ENCODE measurements around the gene JMJD6. TPM values are rescaled to one million over a fixed set of nuclear protein-coding genes. Genes with fewer than 3 reads are reported as not detected.

JMJD6 gene
- total and polyA plus RNA-seq, 9 of the 15 experiments (the other 6 are each of a cell fraction or from before 2014, with no cell fraction given) = 2.5 to 52.3 (median 36.3) TPM

DNA sequence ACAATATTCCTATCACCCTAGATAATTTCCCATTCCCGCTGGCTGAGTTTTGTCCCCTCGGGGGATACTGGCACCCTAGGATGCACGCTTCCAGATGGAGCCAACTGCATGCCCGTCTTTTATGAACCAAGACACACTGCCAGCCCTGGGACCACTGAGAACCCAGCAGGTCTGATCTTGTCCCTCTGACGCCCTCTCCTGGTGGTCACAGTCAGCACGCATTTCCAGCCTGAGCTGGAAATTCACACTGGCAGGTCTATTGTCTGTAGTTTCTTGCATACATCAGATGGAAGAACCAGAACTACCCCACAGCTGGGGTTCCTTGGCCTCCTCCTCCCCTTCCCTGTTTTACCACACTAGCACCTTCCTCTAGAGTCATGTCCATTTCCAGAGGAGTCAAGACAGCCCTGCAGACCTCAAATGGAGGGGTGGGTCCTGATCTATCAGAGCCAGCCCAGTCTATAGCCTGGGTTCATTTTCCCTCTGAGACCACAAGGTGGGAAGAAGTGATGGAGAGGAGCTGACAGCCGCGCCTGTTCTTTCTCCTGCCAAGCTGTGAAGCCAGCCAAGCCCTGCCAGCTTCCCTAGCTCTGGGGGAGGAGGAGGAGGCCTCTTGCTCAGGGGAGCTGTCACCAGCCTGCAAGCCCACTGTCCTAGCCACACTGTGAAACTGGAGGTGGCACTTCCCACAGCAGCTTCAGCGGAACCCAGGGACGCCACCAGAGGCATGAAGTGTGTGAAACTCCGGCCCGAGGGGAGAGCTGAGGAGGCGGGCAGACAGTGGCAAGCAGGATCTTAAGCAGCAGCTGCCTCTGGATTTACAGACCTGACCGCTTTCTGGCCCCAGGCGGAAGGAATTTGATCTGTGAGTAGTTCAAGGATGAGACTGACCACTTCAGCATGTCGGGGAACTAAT, 44.9 kb downstream of the JMJD6 start (continued):
- no peak for TF ChIP-seq CEBPB (tag; IDR thresholded peaks at IDR 0.05)
- TF ChIP-seq, protein P1, sequence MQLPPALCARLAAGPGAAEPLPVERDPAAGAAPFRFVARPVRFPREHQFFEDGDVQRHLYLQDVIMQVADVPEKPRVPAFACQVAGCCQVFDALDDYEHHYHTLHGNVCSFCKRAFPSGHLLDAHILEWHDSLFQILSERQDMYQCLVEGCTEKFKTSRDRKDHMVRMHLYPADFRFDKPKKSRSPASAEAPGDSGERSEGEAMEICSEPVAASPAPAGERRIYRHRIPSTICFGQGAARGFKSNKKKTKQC (CRISPR knock-in tag; IDR thresholded peaks at IDR 0.05) = no peak
- no peak for TF ChIP-seq BMI1 (IDR thresholded peaks at IDR 0.05; ENCODE audit: low read length)
- no peak; the same call in 1 of the 2 replicates for TF ChIP-seq RAD51 (IDR thresholded peaks at IDR 0.05; ENCODE audit: borderline replicate concordance, low read depth)
- TF ChIP-seq CHD2 (IDR thresholded peaks at IDR 0.05; ENCODE audit: low read depth, low read length) = no peak
- TF ChIP-seq, protein P2, sequence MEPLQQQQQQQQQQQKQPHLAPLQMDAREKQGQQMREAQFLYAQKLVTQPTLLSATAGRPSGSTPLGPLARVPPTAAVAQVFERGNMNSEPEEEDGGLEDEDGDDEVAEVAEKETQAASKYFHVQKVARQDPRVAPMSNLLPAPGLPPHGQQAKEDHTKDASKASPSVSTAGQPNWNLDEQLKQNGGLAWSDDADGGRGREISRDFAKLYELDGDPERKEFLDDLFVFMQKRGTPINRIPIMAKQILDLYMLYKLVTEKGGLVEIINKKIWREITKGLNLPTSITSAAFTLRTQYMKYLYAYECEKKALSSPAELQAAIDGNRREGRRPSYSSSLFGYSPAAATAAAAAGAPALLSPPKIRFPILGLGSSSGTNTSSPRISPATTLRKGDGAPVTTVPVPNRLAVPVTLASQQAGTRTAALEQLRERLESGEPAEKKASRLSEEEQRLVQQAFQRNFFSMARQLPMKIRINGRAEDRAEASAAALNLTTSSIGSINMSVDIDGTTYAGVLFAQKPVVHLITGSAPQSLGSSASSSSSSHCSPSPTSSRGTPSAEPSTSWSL (CRISPR knock-in tag; IDR thresholded peaks at IDR 0.05; ENCODE audit: borderline replicate concordance) = no peak
- no peak for TF ChIP-seq RBM17 (IDR thresholded peaks at IDR 0.05; ENCODE audit: borderline replicate concordance, low read depth, low read length)
- peak; percentile 52; the same call in 1 of the 2 replicates for TF ChIP-seq JUND (IDR thresholded peaks at IDR 0.05; ENCODE audit: borderline replicate concordance, low read depth, low read length)
- TF ChIP-seq JUND (tag; IDR thresholded peaks at IDR 0.05; ENCODE audit: borderline replicate concordance, low read depth, low read length) = no peak; the same call in 2 of the 3 replicates
- no peak for TF ChIP-seq ZFP30 (CRISPR knock-in tag; IDR thresholded peaks at IDR 0.05; ENCODE audit: borderline replicate concordance)
- no peak for TF ChIP-seq HNRNPLL (IDR thresholded peaks at IDR 0.05; ENCODE audit: low read depth, low read length, poor library complexity, severe bottlenecking)
- TF ChIP-seq RB1 (IDR thresholded peaks at IDR 0.05; ENCODE audit: low read depth) = peak; percentile 33; the same call in 1 of the 2 replicates
- TF ChIP-seq, protein P3, sequence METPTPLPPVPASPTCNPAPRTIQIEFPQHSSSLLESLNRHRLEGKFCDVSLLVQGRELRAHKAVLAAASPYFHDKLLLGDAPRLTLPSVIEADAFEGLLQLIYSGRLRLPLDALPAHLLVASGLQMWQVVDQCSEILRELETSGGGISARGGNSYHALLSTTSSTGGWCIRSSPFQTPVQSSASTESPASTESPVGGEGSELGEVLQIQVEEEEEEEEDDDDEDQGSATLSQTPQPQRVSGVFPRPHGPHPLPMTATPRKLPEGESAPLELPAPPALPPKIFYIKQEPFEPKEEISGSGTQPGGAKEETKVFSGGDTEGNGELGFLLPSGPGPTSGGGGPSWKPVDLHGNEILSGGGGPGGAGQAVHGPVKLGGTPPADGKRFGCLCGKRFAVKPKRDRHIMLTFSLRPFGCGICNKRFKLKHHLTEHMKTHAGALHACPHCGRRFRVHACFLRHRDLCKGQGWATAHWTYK (CRISPR knock-in tag; IDR thresholded peaks at IDR 0.05) = no peak
- no peak for TF ChIP-seq SRF (CRISPR knock-in tag; IDR thresholded peaks at IDR 0.05)
- no peak for TF ChIP-seq ZNF324 (CRISPR knock-in tag; IDR thresholded peaks at IDR 0.05)
- TF ChIP-seq ZNF717 (CRISPR knock-in tag; IDR thresholded peaks at IDR 0.05) = no peak
- peak; percentile 41; the same call in 1 of the 2 replicates for TF ChIP-seq KLF16 (IDR thresholded peaks at IDR 0.05)
- no peak for TF ChIP-seq MTF1 (CRISPR knock-in tag; IDR thresholded peaks at IDR 0.05; ENCODE audit: borderline replicate concordance)
- TF ChIP-seq, protein P4, sequence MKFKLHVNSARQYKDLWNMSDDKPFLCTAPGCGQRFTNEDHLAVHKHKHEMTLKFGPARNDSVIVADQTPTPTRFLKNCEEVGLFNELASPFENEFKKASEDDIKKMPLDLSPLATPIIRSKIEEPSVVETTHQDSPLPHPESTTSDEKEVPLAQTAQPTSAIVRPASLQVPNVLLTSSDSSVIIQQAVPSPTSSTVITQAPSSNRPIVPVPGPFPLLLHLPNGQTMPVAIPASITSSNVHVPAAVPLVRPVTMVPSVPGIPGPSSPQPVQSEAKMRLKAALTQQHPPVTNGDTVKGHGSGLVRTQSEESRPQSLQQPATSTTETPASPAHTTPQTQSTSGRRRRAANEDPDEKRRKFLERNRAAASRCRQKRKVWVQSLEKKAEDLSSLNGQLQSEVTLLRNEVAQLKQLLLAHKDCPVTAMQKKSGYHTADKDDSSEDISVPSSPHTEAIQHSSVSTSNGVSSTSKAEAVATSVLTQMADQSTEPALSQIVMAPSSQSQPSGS (CRISPR knock-in tag; IDR thresholded peaks at IDR 0.05) = no peak
- no peak for TF ChIP-seq BRCA1 (IDR thresholded peaks at IDR 0.05)
- no peak for TF ChIP-seq BRCA1 (CRISPR knock-in tag; IDR thresholded peaks at IDR 0.05)
- TF ChIP-seq, protein P5, sequence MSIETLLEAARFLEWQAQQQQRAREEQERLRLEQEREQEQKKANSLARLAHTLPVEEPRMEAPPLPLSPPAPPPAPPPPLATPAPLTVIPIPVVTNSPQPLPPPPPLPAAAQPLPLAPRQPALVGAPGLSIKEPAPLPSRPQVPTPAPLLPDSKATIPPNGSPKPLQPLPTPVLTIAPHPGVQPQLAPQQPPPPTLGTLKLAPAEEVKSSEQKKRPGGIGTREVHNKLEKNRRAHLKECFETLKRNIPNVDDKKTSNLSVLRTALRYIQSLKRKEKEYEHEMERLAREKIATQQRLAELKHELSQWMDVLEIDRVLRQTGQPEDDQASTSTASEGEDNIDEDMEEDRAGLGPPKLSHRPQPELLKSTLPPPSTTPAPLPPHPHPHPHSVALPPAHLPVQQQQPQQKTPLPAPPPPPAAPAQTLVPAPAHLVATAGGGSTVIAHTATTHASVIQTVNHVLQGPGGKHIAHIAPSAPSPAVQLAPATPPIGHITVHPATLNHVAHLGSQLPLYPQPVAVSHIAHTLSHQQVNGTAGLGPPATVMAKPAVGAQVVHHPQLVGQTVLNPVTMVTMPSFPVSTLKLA (conservative IDR thresholded peaks at IDR 0.05) = no peak
